HUES64 (cell line): ENCODE data around the gene CHCHD5.
A peak's percentile ranks its signal among the peaks of the same experiment; 100 is the strongest.
"Not testable (repeated sequence)": the region's sequence is repeated elsewhere in the genome, so short reads cannot be mapped to it uniquely, and the experiment has no call there.

ENCODE experiments used
- H3K27ac ChIP-seq: 2 replicates; pipeline ENCODE4 v1.7.0; 2013; ENCODE audit warnings: low read depth, low read length, inconsistent platforms
- H3K27me3 ChIP-seq: 2 replicates; pipeline ENCODE4 v1.6.1; 2013; ENCODE audit warnings: mild to moderate bottlenecking, low read length; ENCODE audit not compliant: insufficient read depth
- H3K36me3 ChIP-seq: 2 replicates; pipeline ENCODE4 v1.6.1; 2013; ENCODE audit warnings: mild to moderate bottlenecking, low read length; ENCODE audit not compliant: insufficient read depth
- H3K4me1 ChIP-seq: 2 replicates; pipeline ENCODE4 v1.6.1; 2013; ENCODE audit warnings: mild to moderate bottlenecking, low read length, moderate library complexity; ENCODE audit not compliant: insufficient read depth
- H3K4me3 ChIP-seq: 2 replicates; pipeline ENCODE4 v1.5.1; 2013; ENCODE audit warnings: mild to moderate bottlenecking, low read length, moderate library complexity
- H3K9ac ChIP-seq: 2 replicates; pipeline ENCODE4 v1.6.1; 2013; ENCODE audit warnings: mild to moderate bottlenecking, low read depth, low read length
- H3K9me3 ChIP-seq: 2 replicates; pipeline ENCODE4 v1.6.1; 2013; ENCODE audit warnings: low read depth, low read length; ENCODE audit not compliant: insufficient read depth
- WGBS: fragments of 150-250, 120-280 bp; methylation state at CpG from one replicate; pipeline ENCODE4 v1.1.7; 2013; ENCODE audit warnings: missing lambda C conversion rate; 5-methylcytosine and 5-hydroxymethylcytosine counted together

CHCHD5 gene

DNA sequence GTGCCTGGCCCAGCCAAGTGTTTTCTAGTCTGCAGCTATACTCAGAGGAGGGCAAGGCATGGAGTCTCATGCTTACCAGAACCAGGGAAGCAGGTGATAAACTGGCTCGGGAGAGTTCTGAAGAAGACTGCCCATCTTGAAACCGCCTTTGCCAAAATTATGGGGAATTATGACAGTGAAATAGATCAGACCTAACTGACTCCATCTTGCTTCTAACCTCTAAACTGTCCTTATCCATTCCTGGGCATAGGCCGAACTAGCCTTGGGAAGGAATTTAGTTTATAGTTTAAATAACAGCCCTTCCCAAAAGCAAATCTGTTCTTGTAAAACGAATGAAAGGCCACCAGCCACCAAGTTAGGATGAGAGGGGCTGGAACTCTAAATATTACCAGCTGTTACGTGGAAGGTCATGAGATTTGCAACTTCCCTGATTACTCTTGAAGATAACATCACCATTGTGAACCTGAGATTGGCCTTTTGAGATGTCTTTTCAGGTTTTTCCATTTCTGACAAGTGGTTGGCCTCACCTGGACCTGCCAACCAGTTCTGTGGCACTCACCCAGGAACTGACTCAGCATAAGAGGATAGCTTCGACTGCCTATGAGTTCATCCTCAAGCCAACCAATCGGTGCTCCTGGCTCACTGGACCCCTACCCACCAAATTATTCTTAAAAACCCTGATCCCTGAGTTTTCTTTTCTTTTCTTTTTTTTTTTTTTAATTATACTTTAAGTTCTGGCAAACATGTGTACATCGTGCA is 23.4 kb downstream of the CHCHD5 start:
- H3K9ac ChIP-seq, result no peak overlapping the region
- WGBS, result 86% methylated on average over 7 of the region's 8 CpGs
- H3K36me3 ChIP-seq, result no peaks in the 10 kb centered on the region
- no peak overlapping the region for H3K4me3 ChIP-seq
- no peaks in the 10 kb centered on the region for H3K27me3 ChIP-seq
- no peaks in the 10 kb centered on the region for H3K9me3 ChIP-seq
- no peaks in the 10 kb centered on the region for H3K4me1 ChIP-seq
- H3K27ac ChIP-seq, result no peak overlapping the region

DNA sequence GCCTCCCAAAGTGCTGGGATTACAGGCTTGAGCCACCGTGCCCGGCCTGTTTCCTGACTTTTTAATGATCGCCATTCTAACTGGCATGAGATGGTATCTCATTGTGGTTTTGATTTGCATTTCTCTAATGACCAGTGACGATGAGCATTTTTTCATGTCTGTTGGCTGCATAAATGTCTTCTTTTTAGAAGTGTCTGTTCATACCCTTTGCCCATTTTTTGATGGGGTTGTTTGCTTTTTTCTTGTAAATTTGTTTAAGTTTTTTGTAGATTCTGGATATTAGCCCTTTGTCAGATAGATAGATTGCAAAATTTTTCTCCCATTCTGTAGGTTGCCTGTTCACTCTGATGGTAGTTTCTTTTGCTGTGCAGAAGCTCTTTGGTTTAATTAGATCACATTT is 24.9 kb downstream of the CHCHD5 start:
- H3K9me3 ChIP-seq, H3K4me3 ChIP-seq, H3K27me3 ChIP-seq, H3K4me1 ChIP-seq, H3K36me3 ChIP-seq, H3K9ac ChIP-seq, H3K27ac ChIP-seq: not testable (repeated sequence)
- 96% methylated on average over 4 of the region's 4 CpGs for WGBS

DNA sequence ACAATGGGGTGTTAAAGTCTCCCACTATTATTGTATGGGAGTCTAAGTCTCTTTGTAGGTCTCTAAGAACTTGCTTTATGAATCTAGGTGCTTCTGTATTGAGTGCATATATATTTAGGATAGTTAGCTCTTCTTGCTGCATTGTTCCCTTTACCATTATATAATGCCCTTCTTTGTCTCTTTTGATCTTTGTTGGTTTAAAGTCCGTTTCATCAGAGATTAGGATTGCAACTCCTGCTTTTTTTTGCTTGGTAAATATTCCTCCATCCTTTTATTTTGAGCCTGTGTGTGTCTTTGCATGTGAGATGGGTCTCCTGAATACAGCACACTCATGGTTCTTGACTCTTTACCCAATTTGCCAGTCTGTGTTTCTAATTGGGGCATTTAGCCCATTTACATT is 27.9 kb downstream of the CHCHD5 start:
- 100% methylated on average over 1 of the region's 1 CpG for WGBS
- H3K4me1 ChIP-seq, H3K36me3 ChIP-seq, H3K27ac ChIP-seq, H3K27me3 ChIP-seq, H3K9me3 ChIP-seq, H3K9ac ChIP-seq, H3K4me3 ChIP-seq: not testable (repeated sequence)

DNA sequence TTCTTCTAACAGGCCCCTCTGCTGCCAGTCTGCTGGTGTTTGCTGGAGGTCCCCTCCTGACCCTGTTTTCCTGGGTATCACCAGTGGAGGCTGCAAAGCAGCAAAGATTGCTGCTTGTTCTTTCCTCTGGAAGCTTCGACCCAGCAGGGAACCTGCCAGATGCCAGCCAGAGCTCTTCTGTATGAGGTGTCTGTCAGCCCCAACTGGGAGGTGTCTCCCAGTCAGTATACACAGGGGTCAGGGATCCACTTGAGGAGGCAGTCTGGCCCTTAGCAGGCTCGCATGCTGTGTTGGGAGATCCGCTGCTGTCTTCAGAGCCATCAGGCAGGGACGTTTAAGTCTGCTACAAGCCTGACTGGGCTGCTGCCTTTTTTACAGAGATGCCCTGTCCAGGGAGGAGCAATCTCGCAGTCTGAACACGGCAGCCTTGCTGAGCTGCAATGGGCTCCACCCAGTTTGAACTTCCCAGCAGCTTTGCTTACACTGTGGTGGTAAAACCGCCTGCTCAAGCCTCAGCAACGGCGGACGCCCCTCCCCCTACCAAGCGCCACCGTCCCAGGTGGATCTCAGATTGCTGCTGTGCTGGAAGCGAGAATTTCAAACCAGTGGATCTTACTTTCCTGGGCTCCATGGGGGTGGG is 29.9 kb downstream of the CHCHD5 start:
- WGBS, result 31% methylated on average over 13 of the region's 13 CpGs
- 0 out of 2 replicates have a peak overlapping the region, but pooled peaks have one; percentile 13 for H3K4me3 ChIP-seq
- no peak overlapping the region for H3K27ac ChIP-seq

DNA sequence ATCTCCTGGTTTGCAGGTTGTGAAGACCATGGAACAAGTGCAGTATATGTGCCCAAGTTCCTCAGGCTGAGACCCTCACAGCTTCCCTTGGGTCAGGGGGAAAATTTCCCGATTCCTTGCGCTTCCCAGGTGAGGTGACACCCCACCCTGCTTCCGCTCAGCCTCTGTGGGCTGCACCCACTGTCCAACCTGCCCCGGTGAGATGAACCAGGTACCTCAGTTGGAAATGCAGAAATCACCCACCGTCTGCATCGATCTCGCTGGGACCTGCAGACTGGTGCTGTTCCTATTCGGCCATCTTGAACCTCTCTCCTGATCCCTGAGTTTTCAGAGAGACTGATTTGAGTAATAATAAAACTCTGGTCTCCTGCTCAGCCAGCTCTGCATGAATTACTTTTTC is 30.6 kb downstream of the CHCHD5 start:
- H3K36me3 ChIP-seq, result no peaks in the 10 kb centered on the region
- 0 out of 2 replicates have a peak, but pooled peaks cover 5% of the 10 kb centered on the region for H3K4me1 ChIP-seq
- no peaks in the 10 kb centered on the region for H3K27me3 ChIP-seq
- H3K4me3 ChIP-seq, result no peak overlapping the region
- no peak overlapping the region for H3K27ac ChIP-seq
- no peak overlapping the region for H3K9ac ChIP-seq
- 95% methylated on average over 8 of the region's 8 CpGs for whole genome bisulfite sequencing
- H3K9me3 ChIP-seq, result no peaks in the 10 kb centered on the region

More for the DNA sequence above, 29.9 kb downstream of the CHCHD5 start:
- no peaks in the 10 kb centered on the region for H3K9me3 ChIP-seq
- no peaks in the 10 kb centered on the region for H3K36me3 ChIP-seq
- H3K27me3 ChIP-seq, result no peaks in the 10 kb centered on the region
- H3K4me1 ChIP-seq, result 0 out of 2 replicates have a peak, but pooled peaks cover 5% of the 10 kb centered on the region
- H3K9ac ChIP-seq, result no peak overlapping the region

GRCh38 chr2:112615798-112616197 is 31.4 kb downstream of the CHCHD5 start:
- not testable (repeated sequence) for H3K27ac ChIP-seq, H3K27me3 ChIP-seq, H3K9me3 ChIP-seq, H3K36me3 ChIP-seq, H3K9ac ChIP-seq, H3K4me3 ChIP-seq, H3K4me1 ChIP-seq
- WGBS, result 93% methylated on average over 2 of the region's 2 CpGs

- H3K27ac ChIP-seq, result no peak overlapping the region
- 95% methylated on average over 5 of the region's 6 CpGs for WGBS
- H3K36me3 ChIP-seq, result no peaks in the 10 kb centered on the region
- H3K9ac ChIP-seq, result no peak overlapping the region
- 0 out of 2 replicates have a peak, but pooled peaks cover 10% of the 10 kb centered on the region for H3K4me1 ChIP-seq
- H3K27me3 ChIP-seq, result no peaks in the 10 kb centered on the region
- no peak overlapping the region for H3K4me3 ChIP-seq
- H3K9me3 ChIP-seq, result no peaks in the 10 kb centered on the region
Measured at GRCh38 chr2:112618383-112618782, 34.0 kb downstream of the CHCHD5 start.

DNA sequence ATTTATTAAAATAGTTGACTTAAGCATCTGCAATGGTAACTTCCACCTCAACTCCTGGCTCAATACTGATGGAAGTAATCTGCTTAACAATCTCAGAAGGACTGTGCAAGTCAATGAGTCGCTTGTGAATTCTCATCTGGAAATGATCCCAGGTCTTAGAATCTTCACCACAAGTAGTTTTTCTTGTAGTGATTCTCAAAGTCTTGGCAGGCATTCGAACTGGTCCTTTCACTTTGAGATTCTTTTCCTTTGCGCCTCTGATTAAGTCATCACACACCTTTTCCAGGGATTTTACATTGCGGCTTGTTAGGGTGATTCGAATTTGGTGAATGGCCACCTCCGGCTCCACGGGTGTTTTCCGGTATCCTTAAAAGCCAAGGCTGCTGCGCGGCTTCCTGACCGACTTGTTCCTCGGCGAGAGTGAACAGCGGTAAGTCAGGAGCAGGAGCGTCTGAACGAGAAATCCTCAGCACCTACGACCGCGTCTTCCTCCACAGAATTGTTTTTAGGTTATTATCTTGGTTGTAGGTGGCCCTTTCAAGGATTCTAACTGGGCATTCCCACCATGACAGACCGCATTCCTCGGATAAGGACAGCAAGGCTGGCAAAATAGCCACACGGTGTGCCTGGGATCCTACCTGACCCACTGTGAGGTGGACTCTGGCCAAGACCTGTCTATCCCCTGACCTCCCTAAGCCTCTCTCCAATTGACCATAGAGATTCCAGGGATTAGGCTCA is 37.5 kb downstream of the CHCHD5 start:
- no peaks in the 10 kb centered on the region for H3K9me3 ChIP-seq
- no peak overlapping the region for H3K4me3 ChIP-seq
- no peak overlapping the region for H3K27ac ChIP-seq
- H3K4me1 ChIP-seq, result 0 out of 2 replicates have a peak, but pooled peaks cover 4% of the 10 kb centered on the region
- 90% methylated on average over 22 of the region's 22 CpGs for WGBS
- no peak overlapping the region for H3K9ac ChIP-seq
- no peaks in the 10 kb centered on the region for H3K36me3 ChIP-seq
- no peaks in the 10 kb centered on the region for H3K27me3 ChIP-seq

DNA sequence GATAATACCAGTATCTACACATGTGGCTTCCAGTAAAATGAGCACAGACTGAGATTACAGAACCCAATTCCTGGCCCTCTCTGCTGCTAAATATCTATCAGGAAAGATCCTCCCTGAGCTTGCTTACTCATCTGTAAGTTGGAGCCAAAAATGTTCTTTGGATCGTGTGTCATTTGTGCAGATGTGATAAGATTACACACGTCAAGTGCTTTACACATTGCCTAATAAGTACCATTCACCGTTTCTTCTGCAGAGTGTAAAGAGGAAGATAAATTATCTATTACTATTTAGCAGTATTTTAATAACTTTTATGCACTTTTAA is 38.1 kb downstream of the CHCHD5 start:
- 100% methylated on average over 1 of the region's 3 CpGs for WGBS
- 0 out of 2 replicates have a peak, but pooled peaks cover 4% of the 10 kb centered on the region for H3K4me1 ChIP-seq
- no peak overlapping the region for H3K9ac ChIP-seq
- H3K9me3 ChIP-seq, result no peaks in the 10 kb centered on the region
- H3K27me3 ChIP-seq, result no peaks in the 10 kb centered on the region
- H3K36me3 ChIP-seq, result no peaks in the 10 kb centered on the region
- no peak overlapping the region for H3K27ac ChIP-seq
- no peak overlapping the region for H3K4me3 ChIP-seq

DNA sequence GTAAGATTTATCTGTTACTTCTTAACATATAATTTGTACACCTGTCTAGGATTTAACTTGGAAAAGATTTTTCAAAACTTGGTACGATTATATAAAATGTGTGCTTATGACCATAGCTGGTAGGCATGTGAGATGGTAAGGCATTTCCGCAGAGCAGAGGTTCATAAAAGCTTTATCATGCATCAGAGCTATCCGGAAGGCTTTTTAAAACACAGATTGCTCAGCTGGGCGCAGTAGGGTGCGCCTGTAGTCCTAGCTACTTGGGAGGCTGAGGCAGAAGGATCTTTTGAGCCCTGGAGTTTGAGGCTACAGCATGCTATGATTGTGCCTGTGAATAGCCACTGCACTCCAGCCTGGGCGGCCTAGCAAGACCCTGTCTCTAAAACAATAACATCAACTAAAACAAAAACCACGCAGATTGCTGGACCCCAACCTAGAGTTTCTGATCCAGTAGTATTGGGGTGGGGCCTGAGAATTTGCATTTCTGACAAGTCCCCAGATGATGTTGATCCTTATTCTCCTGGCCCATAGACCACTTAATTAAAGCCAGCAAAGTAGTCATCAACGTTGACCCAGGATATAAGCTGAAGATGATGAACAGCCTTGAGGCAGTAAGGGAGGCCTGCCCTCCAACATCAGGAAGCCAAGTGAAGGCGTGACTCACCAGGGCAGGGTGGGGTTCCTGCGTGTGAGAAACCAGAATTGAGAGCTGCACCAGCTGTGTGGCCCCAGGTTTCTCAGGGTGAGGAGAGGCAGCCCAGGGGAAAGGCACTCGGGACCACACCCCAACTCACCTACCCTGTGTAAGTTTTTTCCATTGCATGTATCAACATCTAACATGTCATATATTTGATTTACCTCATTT is 39.7 kb downstream of the CHCHD5 start:
- no peak overlapping the region for H3K9ac ChIP-seq
- no peaks in the 10 kb centered on the region for H3K36me3 ChIP-seq
- no peaks in the 10 kb centered on the region for H3K27me3 ChIP-seq
- H3K4me3 ChIP-seq, result no peak overlapping the region
- H3K27ac ChIP-seq, result no peak overlapping the region
- WGBS, result 88% methylated on average over 10 of the region's 11 CpGs
- 0 out of 2 replicates have a peak, but pooled peaks cover 4% of the 10 kb centered on the region for H3K4me1 ChIP-seq
- H3K9me3 ChIP-seq, result no peaks in the 10 kb centered on the region
